ENCODE results near the gene RAB11B. TPM values are rescaled to one million over a fixed set of nuclear protein-coding genes. Genes with fewer than 3 reads are reported as not detected.

The RAB11B gene
- total and polyA plus RNA-seq, 10 of the 15 experiments (the other 5 are each of a cell fraction or from before 2014, with no cell fraction given): 0.92 to 82.5 (median 17.9) TPM

DNA sequence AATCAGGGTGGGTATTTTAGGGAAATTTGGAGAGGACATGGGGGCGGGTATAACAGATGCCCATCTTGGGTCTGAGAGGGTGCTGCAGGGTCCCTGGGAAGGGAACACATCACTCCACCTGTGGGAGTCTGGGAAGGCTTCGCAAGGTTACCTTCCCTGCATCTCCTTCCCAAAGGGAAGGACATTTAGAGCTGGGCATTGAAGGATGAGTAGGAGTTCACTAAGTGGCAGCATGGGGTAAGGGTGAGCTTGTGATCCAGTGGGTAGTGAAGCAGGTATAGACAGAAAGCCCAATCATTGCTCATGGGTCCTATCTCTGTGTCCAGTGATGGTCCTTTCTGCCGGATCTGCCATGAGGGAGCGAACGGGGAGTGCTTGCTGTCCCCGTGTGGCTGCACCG is 36.1 kb downstream of the RAB11B start:
- RAD21 ChIA-PET (ENCODE audit: unreplicated experiment): no interaction called here
- no peaks in the 10 kb centered on the region for H3K79me2 ChIP-seq (ENCODE audit: control insufficient read depth, insufficient read depth, low read length)
- DNase-seq (ENCODE audit: low read depth, low spot score) (no peak), FAIRE-seq (no peak), ATAC-seq (no peak)
- no peak overlapping the region for H3K9ac ChIP-seq (ENCODE audit: control insufficient read depth, insufficient read depth, low read length)
- no peak overlapping the region for H3K4me2 ChIP-seq (ENCODE audit: control insufficient read depth, insufficient read depth)
- TF ChIP-seq BRCA1 (IDR thresholded peaks at IDR 0.05; ENCODE audit: low read depth, low read length) (no peak), HDGF (IDR thresholded peaks at IDR 0.05) (no peak), MTA3 (IDR thresholded peaks at IDR 0.05; ENCODE audit: borderline replicate concordance, low read length) (no peak), ZNF217 (IDR thresholded peaks at IDR 0.05) (no peak), EZH2 (IDR thresholded peaks at IDR 0.05; ENCODE audit: borderline replicate concordance, control insufficient read depth, low read depth, low read length) (no peak), ZBED1 (IDR thresholded peaks at IDR 0.05; ENCODE audit: borderline replicate concordance) (no peak), JUND (IDR thresholded peaks at IDR 0.05; ENCODE audit: low read depth, low read length) (no peak), LARP7 (IDR thresholded peaks at IDR 0.05) (no peak), GABPA (IDR thresholded peaks at IDR 0.05; ENCODE audit: low read depth) (no peak), RBBP5 (conservative IDR thresholded peaks at IDR 0.05) (no peak)
- TF ChIP-seq, protein P1, sequence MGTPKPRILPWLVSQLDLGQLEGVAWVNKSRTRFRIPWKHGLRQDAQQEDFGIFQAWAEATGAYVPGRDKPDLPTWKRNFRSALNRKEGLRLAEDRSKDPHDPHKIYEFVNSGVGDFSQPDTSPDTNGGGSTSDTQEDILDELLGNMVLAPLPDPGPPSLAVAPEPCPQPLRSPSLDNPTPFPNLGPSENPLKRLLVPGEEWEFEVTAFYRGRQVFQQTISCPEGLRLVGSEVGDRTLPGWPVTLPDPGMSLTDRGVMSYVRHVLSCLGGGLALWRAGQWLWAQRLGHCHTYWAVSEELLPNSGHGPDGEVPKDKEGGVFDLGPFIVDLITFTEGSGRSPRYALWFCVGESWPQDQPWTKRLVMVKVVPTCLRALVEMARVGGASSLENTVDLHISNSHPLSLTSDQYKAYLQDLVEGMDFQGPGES (IDR thresholded peaks at IDR 0.05): no peak
- H3K36me3 ChIP-seq (ENCODE audit: control insufficient read depth in 2 of 2, insufficient read depth in 2 of 2, low read length in 1 of 2): no peaks in the 10 kb centered on the region
- H3K4me3 ChIP-seq: no peak overlapping the region
- no peak overlapping the region for H3K27ac ChIP-seq (ENCODE audit: control insufficient read depth, insufficient read depth)
- H4K20me1 ChIP-seq (ENCODE audit: control insufficient read depth, insufficient read depth): no peaks in the 10 kb centered on the region
- no peaks in the 10 kb centered on the region for H3K4me1 ChIP-seq (ENCODE audit: control insufficient read depth, insufficient read depth, low read length)
- SMC1A ChIA-PET (ENCODE audit: uncharacterized antibody, unreplicated experiment): no interaction called here
- H2AFZ ChIP-seq (ENCODE audit: control insufficient read depth, low read depth, low read length): no peak overlapping the region
- POLR2A ChIA-PET: no interaction called here
- no TSS peak for BruUV-seq (replicated peaks)
- no peaks in the 10 kb centered on the region for H3K9me3 ChIP-seq (replicated peaks; ENCODE audit: control insufficient read depth, insufficient read depth, low read length)
- no peaks in the 10 kb centered on the region for H3K27me3 ChIP-seq (replicated peaks in 1 of 2; ENCODE audit: control insufficient read depth in 2 of 2, insufficient read depth in 2 of 2, low read length in 1 of 2)
- in situ Hi-C loops (cut with MboI) (no loop called here), intact Hi-C loops (cut with micrococcal nuclease; ENCODE audit: unreplicated experiment) (no loop called here)
- CTCF ChIA-PET: interaction anchor here (1.0 kb wide), 1 partner anchor 79 kb away, joined by 3 read pairs; no protein-coding TSS in a partner anchor
- WGBS (ENCODE audit: insufficient coverage, insufficient replicate concordance, low lambda C conversion rate, missing lambda C conversion rate): 82% methylated on average over 7 of the region's 7 CpGs
